Activated T-cell treated with anti-CD3 and anti-CD28 coated beads, Interleukin-2, amount 50 U/mL, for 72 hours (primary cell): ENCODE data around the gene NSUN2. TPM values are rescaled to one million over a fixed set of nuclear protein-coding genes. Genes with fewer than 3 reads are reported as not detected.

Source experiments
- ATAC-seq, 2 donors: fragments of 150-1000 bp; cut with Tn5 transposase; replicated peaks in 1 of 2; 2 replicates each; pipeline ENCODE4 v1.10.0; 2021; ENCODE audit warnings: moderate library complexity in 2 of 2, mild to moderate bottlenecking in 1 of 2
- DNase-seq, 2 donors: peaks; one replicate each; pipeline ENCODE4 v3.0.0; 2021 to 2022; ENCODE audit warnings: mixed read lengths in 1 of 2
- H3K27ac Mint-ChIP-seq: one replicate; pipeline ENCODE4 v1.8.0; 2022; ENCODE audit warnings: mild to moderate bottlenecking, moderate library complexity, mixed read lengths
- H3K27me3 Mint-ChIP-seq: one replicate; pipeline ENCODE4 v1.8.0; 2022; ENCODE audit warnings: low read depth, mixed read lengths
- H3K36me3 Mint-ChIP-seq, 2 donors: one replicate each; pipeline ENCODE4 v1.8.0; 2022; ENCODE audit warnings: mixed read lengths in 2 of 2, mild to moderate bottlenecking in 1 of 2; ENCODE audit not compliant: insufficient read depth in 2 of 2
- H3K4me1 Mint-ChIP-seq: one replicate; pipeline ENCODE4 v1.8.0; 2022; ENCODE audit warnings: low read depth, mixed read lengths
- H3K4me3 Mint-ChIP-seq, 2 donors: one replicate each; pipeline ENCODE4 v1.8.0; 2022; ENCODE audit warnings: mild to moderate bottlenecking in 2 of 2, mixed read lengths in 2 of 2, moderate library complexity in 2 of 2
- H3K9me3 Mint-ChIP-seq, 2 donors: one replicate each; pipeline ENCODE4 v1.8.0; 2022; ENCODE audit warnings: mixed read lengths in 2 of 2
- total RNA-seq, 2 donors: library from RNA; stranded (reverse); gene quantifications; one replicate each; pipeline ENCODE4 v1.2.3, GENCODE V29; 2022

The NSUN2 gene
- total RNA-seq, 2 donors from 2014 or later, result 78.7 to 79.0 TPM

- ATAC-seq (no peak), DNase-seq (no peak)
- Mint-ChIP-seq H3K36me3 (peaks cover 7 to 27% of the 10 kb centered on the region in 2 donors), H3K4me1 (peaks cover 4% of the 10 kb centered on the region), H3K27ac (no peak overlapping the region), H3K9me3 (no peaks in the 10 kb centered on the region), H3K4me3 (no peak overlapping the region), H3K27me3 (no peaks in the 10 kb centered on the region)
These were observed 36.5 kb downstream of the NSUN2 start for GRCh38 chr5:6596388-6596787.

GRCh38 chr5:6595405-6595804, 37.4 kb downstream of the NSUN2 start:
- Mint-ChIP-seq H3K9me3 (no peaks in the 10 kb centered on the region), H3K27me3 (no peaks in the 10 kb centered on the region), H3K36me3 (peaks cover 7 to 17% of the 10 kb centered on the region in 2 donors), H3K27ac (no peak overlapping the region), H3K4me3 (no peak overlapping the region), H3K4me1 (peaks cover 1% of the 10 kb centered on the region)
- ATAC-seq (no peak), DNase-seq (no peak)

GRCh38 chr5:6594066-6594465, 38.8 kb downstream of the NSUN2 start:
- peaks cover 4 to 13% of the 10 kb centered on the region in 2 donors for H3K36me3 Mint-ChIP-seq
- DNase-seq (no peak), ATAC-seq (peak in 1 of 2 donors; percentile 18)
- no peaks in the 10 kb centered on the region for H3K4me1 Mint-ChIP-seq
- no peak overlapping the region for H3K27ac Mint-ChIP-seq
- H3K27me3 Mint-ChIP-seq, result no peaks in the 10 kb centered on the region
- H3K9me3 Mint-ChIP-seq, result no peaks in the 10 kb centered on the region
- H3K4me3 Mint-ChIP-seq, result no peak overlapping the region

- DNase-seq (no peak), ATAC-seq (no peak)
- Mint-ChIP-seq H3K9me3 (no peaks in the 10 kb centered on the region), H3K4me3 (no peak overlapping the region), H3K4me1 (no peaks in the 10 kb centered on the region), H3K36me3 (peaks cover 3 to 8% of the 10 kb centered on the region in 2 donors), H3K27ac (no peak overlapping the region), H3K27me3 (no peaks in the 10 kb centered on the region)
These were observed 39.5 kb downstream of the NSUN2 start for GRCh38 chr5:6593148-6594016.

- H3K9me3 Mint-ChIP-seq, result no peaks in the 10 kb centered on the region
- ATAC-seq, result no peak
These were observed 40.2 kb downstream of the NSUN2 start for GRCh38 chr5:6592601-6593000.

GRCh38 chr5:6591671-6592288, 41.1 kb downstream of the NSUN2 start:
- Mint-ChIP-seq H3K4me1 (no peaks in the 10 kb centered on the region), H3K9me3 (no peaks in the 10 kb centered on the region), H3K27ac (no peak overlapping the region), H3K4me3 (no peak overlapping the region), H3K27me3 (peaks cover under 1% of the 10 kb centered on the region), H3K36me3 (peaks cover 1 to 5% of the 10 kb centered on the region in 2 donors)
- DNase-seq (no peak), ATAC-seq (no peak)

More at GRCh38 chr5:6592601-6593000, 40.2 kb downstream of the NSUN2 start:
- DNase-seq, result no peak
- H3K4me3 Mint-ChIP-seq, result no peak overlapping the region
- H3K4me1 Mint-ChIP-seq, result no peaks in the 10 kb centered on the region
- H3K27me3 Mint-ChIP-seq, result no peaks in the 10 kb centered on the region
- peaks cover 2 to 8% of the 10 kb centered on the region in 2 donors for H3K36me3 Mint-ChIP-seq
- H3K27ac Mint-ChIP-seq, result no peak overlapping the region

- Mint-ChIP-seq H3K27ac (no peak overlapping the region), H3K9me3 (no peaks in the 10 kb centered on the region), H3K4me3 (no peak overlapping the region), H3K4me1 (no peaks in the 10 kb centered on the region), H3K27me3 (peaks cover 8% of the 10 kb centered on the region), H3K36me3 (no peaks in the 10 kb centered on the region)
- no peak for DNase-seq
- ATAC-seq, result no peak
These were observed 42.3 kb downstream of the NSUN2 start for GRCh38 chr5:6590581-6590980.

GRCh38 chr5:6587171-6587570, 45.7 kb downstream of the NSUN2 start:
- ATAC-seq (no peak), DNase-seq (no peak)
- peaks cover 37% of the 10 kb centered on the region for H3K27me3 Mint-ChIP-seq
- H3K27ac Mint-ChIP-seq, result no peak overlapping the region
- no peaks in the 10 kb centered on the region for H3K36me3 Mint-ChIP-seq
- H3K9me3 Mint-ChIP-seq, result no peaks in the 10 kb centered on the region
- peaks cover 10% of the 10 kb centered on the region for H3K4me1 Mint-ChIP-seq
- no peak overlapping the region for H3K4me3 Mint-ChIP-seq

GRCh38 chr5:6586647-6587042, 46.2 kb downstream of the NSUN2 start:
- no peak for ATAC-seq
- no peak overlapping the region for H3K27ac Mint-ChIP-seq
- H3K9me3 Mint-ChIP-seq, result no peaks in the 10 kb centered on the region
- DNase-seq, result no peak
- no peaks in the 10 kb centered on the region for H3K36me3 Mint-ChIP-seq
- H3K27me3 Mint-ChIP-seq, result peaks cover 42% of the 10 kb centered on the region
- H3K4me1 Mint-ChIP-seq, result peaks cover 10% of the 10 kb centered on the region
- no peak overlapping the region for H3K4me3 Mint-ChIP-seq

GRCh38 chr5:6585939-6586646, 46.8 kb downstream of the NSUN2 start:
- Mint-ChIP-seq H3K27me3 (peaks cover 48% of the 10 kb centered on the region), H3K9me3 (no peaks in the 10 kb centered on the region), H3K4me3 (no peak overlapping the region), H3K27ac (no peak overlapping the region), H3K36me3 (no peaks in the 10 kb centered on the region), H3K4me1 (peaks cover 10% of the 10 kb centered on the region)
- ATAC-seq (no peak), DNase-seq (no peak)

GRCh38 chr5:6585168-6585567, 47.7 kb downstream of the NSUN2 start:
- no peaks in the 10 kb centered on the region for H3K36me3 Mint-ChIP-seq
- DNase-seq, result no peak
- H3K4me3 Mint-ChIP-seq, result no peak overlapping the region
- no peaks in the 10 kb centered on the region for H3K9me3 Mint-ChIP-seq
- peaks cover 10% of the 10 kb centered on the region for H3K4me1 Mint-ChIP-seq
- H3K27me3 Mint-ChIP-seq, result peaks cover 52% of the 10 kb centered on the region
- H3K27ac Mint-ChIP-seq, result no peak overlapping the region
- ATAC-seq, result no peak

GRCh38 chr5:6584727-6585126, 48.1 kb downstream of the NSUN2 start:
- Mint-ChIP-seq H3K4me1 (peaks cover 10% of the 10 kb centered on the region), H3K9me3 (no peaks in the 10 kb centered on the region), H3K27ac (no peak overlapping the region), H3K27me3 (peaks cover 56% of the 10 kb centered on the region), H3K36me3 (no peaks in the 10 kb centered on the region), H3K4me3 (no peak overlapping the region)
- ATAC-seq (no peak), DNase-seq (no peak)

GRCh38 chr5:6584101-6584645, 48.7 kb downstream of the NSUN2 start:
- Mint-ChIP-seq H3K36me3 (no peaks in the 10 kb centered on the region), H3K27me3 (peaks cover 57% of the 10 kb centered on the region), H3K4me1 (peaks cover 10% of the 10 kb centered on the region), H3K9me3 (no peaks in the 10 kb centered on the region), H3K4me3 (peak overlapping the region; percentile 51 to 61), H3K27ac (no peak overlapping the region)
- ATAC-seq, result no peak
- no peak for DNase-seq
